Subcutaneous adipose tissue (tissue), 4 donors: ENCODE measurements around the gene MOCS2. TPM values are rescaled to one million over a fixed set of nuclear protein-coding genes. Genes with fewer than 3 reads are reported as not detected.

ENCODE experiments used
- total RNA-seq, 4 donors: library from RNA; depleted of rRNA; stranded (reverse); fragments of >200 nt; gene quantifications; one replicate each; pipeline ENCODE4 v1.1.0, GENCODE V29; 2016
- TF ChIP-seq, protein P1 (sequence below): fragments of 450-650 bp; IDR thresholded peaks from one replicate; pipeline ENCODE4 v1.5.1; 2016; ENCODE audit warnings: low read depth, mild to moderate bottlenecking, control low read depth, antibody characterized with exemption, moderate library complexity

Gene MOCS2
- total RNA-seq, 4 donors from 2014 or later, result 30.5 to 82.8 (median 41.5) TPM

DNA sequence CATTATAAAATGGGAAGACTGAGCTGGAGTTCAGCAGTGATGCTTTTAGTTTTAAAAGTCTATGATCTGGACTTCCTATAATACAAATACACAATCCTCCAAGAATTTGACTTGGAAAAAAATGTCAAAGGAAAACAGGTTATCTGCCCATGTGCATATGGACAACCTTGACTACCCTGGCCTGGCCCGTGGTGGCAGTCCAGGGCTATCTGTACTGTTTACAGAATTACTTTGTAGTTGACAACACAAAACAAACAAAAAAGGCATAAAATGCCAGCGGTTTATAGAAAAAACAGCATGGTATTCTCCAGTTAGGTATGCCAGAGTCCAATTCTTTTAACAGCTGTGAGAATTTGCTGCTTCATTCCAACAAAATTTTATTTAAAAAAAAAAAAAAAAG, 17.3 kb downstream of the MOCS2 start:
- TF ChIP-seq, protein P1, sequence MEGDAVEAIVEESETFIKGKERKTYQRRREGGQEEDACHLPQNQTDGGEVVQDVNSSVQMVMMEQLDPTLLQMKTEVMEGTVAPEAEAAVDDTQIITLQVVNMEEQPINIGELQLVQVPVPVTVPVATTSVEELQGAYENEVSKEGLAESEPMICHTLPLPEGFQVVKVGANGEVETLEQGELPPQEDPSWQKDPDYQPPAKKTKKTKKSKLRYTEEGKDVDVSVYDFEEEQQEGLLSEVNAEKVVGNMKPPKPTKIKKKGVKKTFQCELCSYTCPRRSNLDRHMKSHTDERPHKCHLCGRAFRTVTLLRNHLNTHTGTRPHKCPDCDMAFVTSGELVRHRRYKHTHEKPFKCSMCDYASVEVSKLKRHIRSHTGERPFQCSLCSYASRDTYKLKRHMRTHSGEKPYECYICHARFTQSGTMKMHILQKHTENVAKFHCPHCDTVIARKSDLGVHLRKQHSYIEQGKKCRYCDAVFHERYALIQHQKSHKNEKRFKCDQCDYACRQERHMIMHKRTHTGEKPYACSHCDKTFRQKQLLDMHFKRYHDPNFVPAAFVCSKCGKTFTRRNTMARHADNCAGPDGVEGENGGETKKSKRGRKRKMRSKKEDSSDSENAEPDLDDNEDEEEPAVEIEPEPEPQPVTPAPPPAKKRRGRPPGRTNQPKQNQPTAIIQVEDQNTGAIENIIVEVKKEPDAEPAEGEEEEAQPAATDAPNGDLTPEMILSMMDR, result no peak

DNA sequence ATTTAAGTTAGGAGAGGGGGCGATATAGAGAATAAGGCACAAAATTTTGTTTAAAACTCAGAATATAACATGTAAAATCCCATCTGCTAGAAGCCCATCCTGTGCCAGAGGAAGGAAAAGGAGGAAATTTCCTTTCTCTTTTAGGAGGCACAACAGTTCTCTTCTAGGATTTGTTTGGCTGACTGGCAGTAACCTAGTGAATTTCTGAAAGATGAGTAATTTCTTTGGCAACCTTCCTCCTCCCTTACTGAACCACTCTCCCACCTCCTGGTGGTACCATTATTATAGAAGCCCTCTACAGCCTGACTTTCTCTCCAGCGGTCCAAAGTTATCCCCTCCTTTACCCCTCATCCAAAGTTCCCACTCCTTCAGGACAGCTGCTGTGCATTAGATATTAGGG, 18.3 kb downstream of the MOCS2 start:
- TF ChIP-seq, protein P1, result no peak

DNA sequence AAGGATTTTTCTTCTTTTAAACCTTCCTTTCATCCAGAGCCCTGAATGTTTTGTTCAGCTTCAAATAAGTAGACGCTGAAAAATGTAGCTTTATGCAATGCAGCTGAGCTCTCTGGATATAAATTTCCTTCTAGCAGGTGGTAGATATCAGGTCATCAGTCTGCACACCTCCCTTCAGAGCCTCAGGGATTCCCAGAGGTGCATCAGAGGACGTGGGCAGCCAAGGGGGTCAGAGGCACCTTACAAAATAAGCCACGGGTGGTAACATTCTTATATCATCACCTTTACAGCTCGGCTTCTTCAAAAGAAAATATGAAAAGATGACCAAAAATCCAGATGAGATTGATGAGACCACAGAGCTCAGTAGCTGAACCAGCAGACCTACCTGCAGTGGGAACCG, 19.3 kb downstream of the MOCS2 start:
- TF ChIP-seq, protein P1, result no peak

DNA sequence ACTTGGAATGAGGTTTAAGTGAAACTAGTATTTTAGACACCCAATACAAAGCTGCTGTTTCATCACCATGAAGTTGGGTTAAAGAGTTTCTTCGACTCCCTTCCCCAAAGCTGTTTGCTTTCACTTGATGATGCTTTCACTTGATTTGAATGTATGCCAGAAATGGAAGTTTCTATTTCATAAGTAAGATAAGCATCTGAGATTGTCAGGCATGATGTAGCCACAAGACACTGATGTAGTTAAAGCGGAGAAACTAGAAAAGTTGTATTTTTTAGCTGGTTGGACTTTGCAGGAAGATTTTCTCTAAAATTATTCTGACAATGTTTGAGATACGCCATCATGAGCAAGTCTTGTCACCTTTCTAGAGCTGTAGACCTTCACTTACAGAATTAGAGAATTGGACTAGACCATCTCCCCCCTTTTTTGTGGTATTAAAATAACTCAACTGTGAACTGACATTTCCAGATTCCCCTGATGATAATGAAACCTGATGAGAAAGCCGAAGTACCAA, 20.0 kb downstream of the MOCS2 start:
- TF ChIP-seq, protein P1, result no peak

DNA sequence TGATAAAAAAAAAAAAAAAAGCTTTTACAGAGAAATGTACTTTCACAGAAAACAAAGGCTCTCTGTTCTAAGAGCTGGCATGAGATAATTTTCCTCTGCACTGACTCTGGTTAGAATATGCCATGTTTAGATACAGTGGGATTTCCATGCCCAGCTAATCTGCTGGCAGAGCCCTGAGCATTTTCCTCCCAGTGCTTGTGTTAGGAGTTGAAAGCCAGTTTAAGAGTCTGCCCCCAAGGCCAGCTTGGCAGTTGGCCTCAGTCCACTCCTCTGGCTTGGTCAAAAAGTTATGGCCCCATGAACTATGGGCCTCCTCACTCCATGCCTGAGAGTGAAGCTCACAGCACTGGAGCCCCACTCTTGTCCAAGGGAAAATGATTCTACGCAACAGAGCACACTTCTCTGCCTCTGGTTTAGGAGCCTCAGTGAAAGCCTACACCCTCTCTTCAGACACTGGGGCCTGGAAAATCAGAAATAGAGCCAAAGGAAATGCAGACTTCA, 21.9 kb downstream of the MOCS2 start:
- TF ChIP-seq, protein P1, result no peak

DNA sequence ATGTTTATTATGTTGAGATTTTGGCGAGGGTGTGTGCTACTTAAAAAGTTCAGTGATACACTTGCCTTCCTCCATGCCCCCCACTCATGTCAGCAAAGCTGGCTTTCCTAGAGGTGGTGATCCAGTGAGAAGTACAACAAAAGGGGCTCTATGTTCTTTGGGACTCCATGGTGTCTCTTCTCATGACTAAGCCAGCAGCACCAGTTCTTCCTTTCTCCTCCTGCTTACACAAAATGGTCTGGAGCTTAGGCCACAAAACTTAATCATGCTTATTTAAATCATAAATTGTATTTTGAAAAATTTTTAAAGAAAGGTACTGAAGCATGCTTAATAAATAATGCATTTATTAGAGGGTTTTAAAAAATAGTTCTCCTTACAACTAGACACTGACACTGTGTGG, 22.4 kb downstream of the MOCS2 start:
- TF ChIP-seq, protein P1, result no peak

DNA sequence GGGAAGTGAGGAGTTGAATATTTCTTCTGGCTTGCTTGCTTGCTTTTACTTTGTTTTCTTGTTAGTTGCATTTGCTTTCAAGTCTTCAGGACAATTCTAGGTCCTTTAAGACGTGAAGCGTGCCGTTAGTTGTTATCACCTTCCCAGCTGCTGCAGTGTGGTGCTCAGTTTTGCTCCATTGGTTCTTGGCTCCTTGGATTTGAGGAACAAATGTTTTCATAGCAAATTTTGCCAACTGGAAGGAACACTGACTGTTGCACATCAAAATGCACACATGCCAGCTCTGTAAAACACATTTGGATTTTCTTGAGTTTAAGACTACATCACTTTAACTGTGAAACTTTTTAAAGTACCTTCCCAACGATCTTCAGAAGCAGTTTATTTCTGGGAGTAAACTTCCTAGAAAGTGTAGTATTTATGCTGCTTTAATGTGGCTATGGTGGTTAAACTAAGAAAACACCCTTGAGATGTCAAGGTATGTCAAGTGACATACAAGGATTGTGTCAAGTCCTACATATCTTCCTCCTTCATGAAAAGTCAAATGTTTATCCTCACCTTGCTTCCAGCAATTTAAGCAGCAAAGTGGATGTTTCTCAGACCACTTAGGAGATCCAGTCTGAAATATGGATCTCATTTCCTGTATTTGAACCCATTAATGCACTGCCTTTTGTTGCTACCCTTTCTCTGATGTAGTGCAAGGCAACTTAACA, 24.9 kb downstream of the MOCS2 start:
- TF ChIP-seq, protein P1, result no peak
